HEK293 (cell line): ENCODE measurements around the gene PARD3.

Source experiments
- GFI1B ChIP-seq: fragments of 450-650 bp; formaldehyde crosslinking; IDR thresholded peaks from 2 replicates; pipeline ENCODE4 v1.5.1; 2016; ENCODE audit warnings: missing biosample characterization, missing genetic modification characterization
- GLIS2 ChIP-seq: fragments of 450-650 bp; formaldehyde crosslinking; IDR thresholded peaks from 2 replicates; pipeline ENCODE4 v1.5.1; 2016; ENCODE audit warnings: missing biosample characterization, missing genetic modification characterization
- HOXC10 ChIP-seq: sonication (generic); formaldehyde crosslinking; IDR thresholded peaks from 2 replicates; pipeline ENCODE4 v1.8.1; 2023; ENCODE audit warnings: mild to moderate bottlenecking, missing genetic modification reagents
- HOXD13 ChIP-seq: sonication (generic); formaldehyde crosslinking; IDR thresholded peaks from 2 replicates; pipeline ENCODE4 v1.8.0; 2022; ENCODE audit warnings: missing genetic modification reagents, borderline replicate concordance
- OVOL3 ChIP-seq: fragments of 450-650 bp; formaldehyde crosslinking; IDR thresholded peaks from 2 replicates; pipeline ENCODE4 v1.5.1; 2016; ENCODE audit warnings: missing biosample characterization, missing genetic modification characterization
- TCF7L2 ChIP-seq: IDR thresholded peaks from 2 replicates; pipeline ENCODE4 v1.6.1; 2011; ENCODE audit warnings: low read depth, mild to moderate bottlenecking, inconsistent platforms, low read length, moderate library complexity, borderline replicate concordance
- ZBTB10 ChIP-seq: fragments of 450-650 bp; formaldehyde crosslinking; IDR thresholded peaks from 2 replicates; pipeline ENCODE4 v1.5.1; 2016; ENCODE audit warnings: missing biosample characterization, missing genetic modification characterization
- ZBTB11 ChIP-seq: fragments of 450-650 bp; formaldehyde crosslinking; conservative IDR thresholded peaks from 2 replicates; pipeline ENCODE4 v1.5.1; 2016; ENCODE audit warnings: low read depth, missing biosample characterization, missing genetic modification characterization
- ZBTB21 ChIP-seq: fragments of 450-650 bp; formaldehyde crosslinking; IDR thresholded peaks from 2 replicates; pipeline ENCODE4 v1.5.1; 2017; ENCODE audit warnings: missing biosample characterization, missing genetic modification characterization
- ZFP41 ChIP-seq: fragments of 450-650 bp; formaldehyde crosslinking; IDR thresholded peaks from 2 replicates; pipeline ENCODE4 v1.5.1; 2016; ENCODE audit warnings: missing biosample characterization, missing genetic modification characterization, borderline replicate concordance
- ZNF132 ChIP-seq: fragments of 450-650 bp; formaldehyde crosslinking; IDR thresholded peaks from 2 replicates; pipeline ENCODE4 v1.5.1; 2017; ENCODE audit warnings: missing biosample characterization, missing genetic modification characterization, borderline replicate concordance
- ZNF133 ChIP-seq: fragments of 450-650 bp; formaldehyde crosslinking; IDR thresholded peaks from 2 replicates; pipeline ENCODE4 v1.5.1; 2016; ENCODE audit warnings: missing biosample characterization, missing genetic modification characterization
- ZNF157 ChIP-seq: fragments of 450-650 bp; formaldehyde crosslinking; IDR thresholded peaks from 2 replicates; pipeline ENCODE4 v1.5.1; 2016; ENCODE audit warnings: missing biosample characterization, missing genetic modification characterization
- ZNF184 ChIP-seq: fragments of 450-650 bp; IDR thresholded peaks from 2 replicates; pipeline ENCODE4 v1.5.1; 2018; ENCODE audit warnings: missing biosample characterization, mild to moderate bottlenecking, missing genetic modification characterization
- ZNF2 ChIP-seq: fragments of 450-650 bp; formaldehyde crosslinking; IDR thresholded peaks from 2 replicates; pipeline ENCODE4 v1.5.1; 2016; ENCODE audit warnings: missing biosample characterization, missing genetic modification characterization
- ZNF23 ChIP-seq: fragments of 450-650 bp; formaldehyde crosslinking; IDR thresholded peaks from 2 replicates; pipeline ENCODE4 v1.5.1; 2016; ENCODE audit warnings: missing biosample characterization, missing genetic modification characterization, borderline replicate concordance
- ZNF311 ChIP-seq: fragments of 450-650 bp; formaldehyde crosslinking; IDR thresholded peaks from 2 replicates; pipeline ENCODE4 v1.5.1; 2017; ENCODE audit warnings: missing biosample characterization, missing genetic modification characterization, borderline replicate concordance
- ZNF350 ChIP-seq: fragments of 450-650 bp; formaldehyde crosslinking; IDR thresholded peaks from 2 replicates; pipeline ENCODE4 v1.5.0; 2017; ENCODE audit warnings: missing biosample characterization, mild to moderate bottlenecking, missing genetic modification characterization
- ZNF398 ChIP-seq: fragments of 450-650 bp; formaldehyde crosslinking; IDR thresholded peaks from 2 replicates; pipeline ENCODE4 v1.5.1; 2017; ENCODE audit warnings: missing biosample characterization, missing genetic modification characterization
- ZNF488 ChIP-seq: fragments of 450-650 bp; formaldehyde crosslinking; IDR thresholded peaks from 2 replicates; pipeline ENCODE4 v1.5.1; 2016; ENCODE audit warnings: missing biosample characterization, missing genetic modification characterization
- ZNF518A ChIP-seq: fragments of 450-650 bp; formaldehyde crosslinking; conservative IDR thresholded peaks from 2 replicates; pipeline ENCODE4 v1.5.1; 2016; ENCODE audit warnings: low read depth, missing biosample characterization, missing genetic modification characterization
- ZNF571 ChIP-seq: fragments of 450-650 bp; formaldehyde crosslinking; IDR thresholded peaks from 2 replicates; pipeline ENCODE4 v1.5.0; 2017; ENCODE audit warnings: missing biosample characterization, missing genetic modification characterization
- ZNF670 ChIP-seq: fragments of 450-650 bp; formaldehyde crosslinking; IDR thresholded peaks from 2 replicates; pipeline ENCODE4 v1.5.1; 2016; ENCODE audit warnings: missing biosample characterization, missing genetic modification characterization, low read depth
- ZNF768 ChIP-seq: fragments of 450-650 bp; formaldehyde crosslinking; IDR thresholded peaks from 2 replicates; pipeline ENCODE4 v1.5.1; 2018; ENCODE audit warnings: missing biosample characterization, mild to moderate bottlenecking, missing genetic modification characterization
- ZNF830 ChIP-seq: fragments of 450-650 bp; IDR thresholded peaks from 2 replicates; pipeline ENCODE4 v1.5.0; 2018; ENCODE audit warnings: missing biosample characterization, missing genetic modification characterization, low read depth, mild to moderate bottlenecking, moderate library complexity
- ZSCAN5A ChIP-seq: fragments of 450-650 bp; formaldehyde crosslinking; IDR thresholded peaks from 2 replicates; pipeline ENCODE4 v1.5.1; 2016; ENCODE audit warnings: missing biosample characterization, missing genetic modification characterization

Gene PARD3

GRCh38 chr10:34334908-34335307, 480.2 kb downstream of the PARD3 start (continued):
- TF ChIP-seq ZFP41 (tag by site-specific recombination) (no peak), HOXC10 (no peak), ZBTB21 (no peak), ZNF768 (tag by site-specific recombination) (no peak), ZNF670 (tag by site-specific recombination) (no peak), ZBTB10 (no peak), ZNF311 (no peak), ZNF830 (tag by site-specific recombination) (no peak), ZNF157 (tag by site-specific recombination) (no peak), ZNF132 (no peak), HOXD13 (CRISPR knock-in tag) (no peak), ZNF2 (0 out of 2 replicates have a peak, but pooled peaks have one; percentile 63), ZSCAN5A (no peak), ZNF518A (tag by site-specific recombination) (no peak), GLIS2 (tag by site-specific recombination) (no peak), TCF7L2 (no peak; the same call in 1 of the 2 replicates), OVOL3 (tag by site-specific recombination) (no peak; the same call in 1 of the 2 replicates), ZBTB11 (tag by site-specific recombination) (no peak), ZNF488 (no peak), ZNF23 (tag by site-specific recombination) (no peak), ZNF133 (no peak), ZNF398 (tag by site-specific recombination) (no peak), ZNF571 (tag by site-specific recombination) (no peak), ZNF350 (no peak), GFI1B (tag by site-specific recombination) (no peak), ZNF184 (tag by site-specific recombination) (no peak)
